ENCODE data around the gene CRMP1. TPM values are rescaled to one million over a fixed set of nuclear protein-coding genes. Genes with fewer than 3 reads are reported as not detected.

The CRMP1 gene
- polyA plus RNA-seq, 3 donors: 0.22 to 2.2 (median 0.70) TPM

Other genes with a start within 250 kb of the CRMP1 start
- gene EVC2, start 184.5 kb downstream of the CRMP1 start, polyA plus RNA-seq: 1 to 10 TPM; 1.3 to 4.7 (median 1.6) TPM
- 1 to 10 TPM; 4.0 to 6.2 (median 4.0) TPM for gene EVC, start 181.9 kb downstream of the CRMP1 start, polyA plus RNA-seq
- gene C4orf50, start 125.3 kb upstream of the CRMP1 start, polyA plus RNA-seq: under 1 TPM in 2 of 3 donors, not detected in 1; 0.01 to 0.03 TPM

Data from adipose tissue (tissue), 3 donors.